HepG2 (cell line): ENCODE results near the gene MARCHF11. TPM values are rescaled to one million over a fixed set of nuclear protein-coding genes. Genes with fewer than 3 reads are reported as not detected.

Experiments
- ATAC-seq: fragments of 200-7000 bp; cut with Tn5 transposase; 3 replicates; pipeline ENCODE4 v1.9.1; 2020; ENCODE audit warnings: mild to moderate bottlenecking, moderate library complexity
- BruUV-seq: library from RNA; stranded (reverse); fragments of 400-500 nt; replicated peaks from 2 replicates; lab custom pipeline; 2021; lab: Mats Ljungman, UMichigan
- CTCF ChIA-PET: fragments of 300-600 bp; formaldehyde crosslinking; extraction: SDS; loops from one replicate; lab custom pipeline; 2021; ENCODE audit warnings: low total read pairs, inconsistent platforms, low intra/inter-chr PET ratio; lab: Yijun Ruan, JAX
- POLR2A ChIA-PET: fragments of 350-600 bp; sonication (Branson Sonifier 250); formaldehyde crosslinking; loops from one replicate; lab custom pipeline; 2020; ENCODE audit warnings: antibody characterized with exemption, inconsistent platforms; lab: Yijun Ruan, JAX
- DNase-seq: peaks from one replicate; pipeline ENCODE4 v3.0.0-alpha.2; 2015; ENCODE audit warnings: low spot score
- FAIRE-seq: peaks from 3 replicates; lab custom pipeline; 2011; peaks lifted over from hg19 to GRCh38; lab: Jason Lieb, UNC
- H2AFZ ChIP-seq: one replicate; pipeline ENCODE4 v1.6.1; 2011; ENCODE audit warnings: low read length, inconsistent platforms
- H3K27ac ChIP-seq: fragments of 300-600 bp; 3 replicates; pipeline ENCODE4 v1.8.0; 2011; ENCODE audit warnings: mixed run types, mild to moderate bottlenecking, mixed read lengths, low read length, inconsistent platforms; ENCODE audit not compliant: insufficient read depth; ENCODE audit errors: extremely low read length
- H3K27me3 ChIP-seq, 2 experiments: fragments of 200-600 bp in 1 of 2; 2 replicates in 1 of 2; 3 replicates in 1 of 2; pipeline versions ENCODE4 v1.6.0 to v1.8.0; 2011; ENCODE audit warnings: low read length in 2 of 2, mild to moderate bottlenecking in 2 of 2, moderate library complexity in 2 of 2, inconsistent platforms in 1 of 2; ENCODE audit not compliant: insufficient read depth in 2 of 2, control insufficient read depth in 1 of 2
- H3K36me3 ChIP-seq, 2 experiments: fragments of 200-600 bp in 1 of 2; replicated peaks in 1 of 2; 2 replicates in 1 of 2; 3 replicates in 1 of 2; pipeline versions ENCODE4 v1.5.1 to v1.8.0; 2011; ENCODE audit warnings: low read length in 2 of 2, inconsistent platforms in 1 of 2; ENCODE audit not compliant: insufficient read depth in 2 of 2, control insufficient read depth in 1 of 2
- H3K4me1 ChIP-seq: 2 replicates; pipeline ENCODE4 v1.5.1; 2012; ENCODE audit warnings: low read length, inconsistent platforms; ENCODE audit not compliant: insufficient read depth
- H3K4me2 ChIP-seq: 2 replicates; pipeline ENCODE4 v1.6.0; 2011; ENCODE audit warnings: low read depth, low read length, inconsistent platforms
- H3K4me3 ChIP-seq, 3 experiments: fragments of 200-600 bp in 1 of 3; sonication (generic), shearing (Covaris generic) in 1 of 3; replicated peaks in 1 of 3; 2 replicates each; pipeline ENCODE4 v1.5.1; 2011 to 2016; ENCODE audit warnings: low read length in 3 of 3, inconsistent platforms in 2 of 3, low read depth in 2 of 3, mild to moderate bottlenecking in 2 of 3, control low read depth in 1 of 3, mixed read lengths in 1 of 3; ENCODE audit not compliant: insufficient read depth in 1 of 3
- H3K79me2 ChIP-seq: one replicate; pipeline ENCODE4 v1.6.1; 2011; ENCODE audit warnings: low read length, inconsistent platforms; ENCODE audit not compliant: insufficient read depth
- H3K9ac ChIP-seq: 2 replicates; pipeline ENCODE4 v1.6.0; 2011; ENCODE audit warnings: mild to moderate bottlenecking, low read depth, low read length, inconsistent platforms; ENCODE audit not compliant: insufficient read depth
- H3K9me3 ChIP-seq: 2 replicates; pipeline ENCODE4 v1.5.1; 2012; ENCODE audit warnings: mild to moderate bottlenecking, low read length
- H4K20me1 ChIP-seq: 2 replicates; pipeline ENCODE4 v1.6.0; 2011; ENCODE audit warnings: inconsistent platforms, mild to moderate bottlenecking, low read length, moderate library complexity; ENCODE audit not compliant: insufficient read depth
- MTA3 ChIP-seq: sonication (generic); formaldehyde crosslinking; IDR thresholded peaks from 2 replicates; pipeline ENCODE4 v1.4.0; 2020; ENCODE audit warnings: missing genetic modification reagents
- MXD4 ChIP-seq: IDR thresholded peaks from 2 replicates; pipeline ENCODE4 v1.6.1; 2016; ENCODE audit warnings: mild to moderate bottlenecking, missing biosample characterization, missing genetic modification reagents
- TMF1 ChIP-seq: sonication (generic); formaldehyde crosslinking; IDR thresholded peaks from 2 replicates; pipeline ENCODE4 v1.8.1; 2022; ENCODE audit warnings: low read depth, missing genetic modification reagents
- ZNF737 ChIP-seq: sonication (generic); formaldehyde crosslinking; IDR thresholded peaks from 2 replicates; pipeline ENCODE4 v1.5.0; 2020; ENCODE audit warnings: missing genetic modification reagents, mild to moderate bottlenecking, borderline replicate concordance
- ZZZ3 ChIP-seq: sonication (generic); formaldehyde crosslinking; IDR thresholded peaks from 2 replicates; pipeline ENCODE4 v1.4.0; 2020; ENCODE audit warnings: missing genetic modification reagents, mild to moderate bottlenecking, borderline replicate concordance
- WGBS: methylation state at CpG from one replicate; pipeline ENCODE4 v1.1.6; 2017; ENCODE audit warnings: low lambda C conversion rate; 5-methylcytosine and 5-hydroxymethylcytosine counted together
- in situ Hi-C: cut with HindIII; loops from 2 replicates; pipeline ENCODE4 v1.10.0; 2017; ENCODE audit warnings: low pct_unique_long_range_greater_than_20kb; ENCODE audit not compliant: extremely low pct_ligation_motif_present
- intact Hi-C: fragments of 100-400 bp; cut with micrococcal nuclease; formaldehyde crosslinking; loops from one replicate; pipeline ENCODE4 v1.10.0; 2022; ENCODE audit not compliant: unreplicated experiment
- polyA plus RNA-seq, 8 experiments: library from polyadenylated mRNA; depleted of rRNA in 3 of 8; stranded (reverse) in 7 of 8; unstranded in 1 of 8; fragments of >200 nt; fragmentation: Illumina TruSeq in 4 of 8; extraction: Trizol in 4 of 8; gene quantifications; 2 replicates each; pipeline versions ENCODE4 v1.2.1 to v1.2.3, GENCODE V29; 2011 to 2016; ENCODE audit warnings: low read depth in 4 of 8, missing spikeins in 1 of 8, mixed read lengths in 1 of 8; ENCODE audit not compliant: insufficient read depth in 1 of 8
- total RNA-seq, 5 experiments: library from RNA; depleted of rRNA; stranded (reverse); fragments of >200 nt; fragmentation: Illumina TruSeq; extraction: Trizol; gene quantifications; 2 replicates each; pipeline ENCODE4 v1.2.3, GENCODE V29; 2016; ENCODE audit warnings: low read depth in 1 of 5
- TF ChIP-seq, protein P1 (sequence below): sonication (generic); formaldehyde crosslinking; IDR thresholded peaks from 2 replicates; pipeline ENCODE4 v1.5.0; 2020; ENCODE audit warnings: mild to moderate bottlenecking, missing genetic modification reagents
- TF ChIP-seq, protein P2 (sequence below): sonication (generic); formaldehyde crosslinking; IDR thresholded peaks from 2 replicates; pipeline ENCODE4; 2020; ENCODE audit warnings: missing genetic modification reagents, mild to moderate bottlenecking, borderline replicate concordance
- TF ChIP-seq, protein P3 (sequence below): sonication (generic); formaldehyde crosslinking; IDR thresholded peaks from 2 replicates; pipeline ENCODE4 v1.8.1; 2023; ENCODE audit warnings: mild to moderate bottlenecking, missing genetic modification reagents
- TF ChIP-seq, protein P4 (sequence below): sonication (generic); formaldehyde crosslinking; IDR thresholded peaks from 2 replicates; pipeline ENCODE4 v1.4.0; 2020; ENCODE audit warnings: mild to moderate bottlenecking, missing genetic modification reagents, borderline replicate concordance

The MARCHF11 gene
- total and polyA plus RNA-seq, 2 of the 13 experiments (the other 11 are each of a cell fraction or from before 2014, with no cell fraction given), result not detected

DNA sequence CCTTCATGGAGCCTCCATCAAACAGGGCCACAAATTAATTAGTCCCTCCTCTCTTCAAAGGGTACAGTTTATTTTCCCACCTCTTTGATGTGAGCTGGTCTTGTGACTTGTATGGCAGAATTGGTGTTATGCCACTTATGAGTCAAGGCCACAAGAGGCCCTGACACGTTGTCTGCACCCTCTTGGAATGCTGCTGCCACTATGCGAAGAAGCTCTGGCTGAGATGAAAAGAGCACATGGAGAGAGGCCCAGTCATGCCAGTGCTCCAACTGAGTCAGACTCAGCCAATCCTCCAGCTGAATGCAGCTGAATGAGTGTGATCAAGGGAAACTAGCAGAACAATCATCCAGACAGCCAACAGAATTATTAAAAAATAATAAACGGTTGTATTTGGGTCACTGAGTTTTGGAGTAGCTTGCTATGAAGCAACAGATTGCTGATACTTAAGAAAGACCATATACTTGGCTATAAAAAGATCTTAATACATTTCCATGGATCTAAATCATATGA is 128.3 kb downstream of the MARCHF11 start:
- BruUV-seq, result no TSS peak
- in situ Hi-C loops (no loop called here), intact Hi-C loops (no loop called here)
- POLR2A ChIA-PET, result no interaction called here
- CTCF ChIA-PET, result no interaction called here
- H4K20me1 ChIP-seq, result no peaks in the 10 kb centered on the region
- no peak overlapping the region for H3K27ac ChIP-seq
- no peak overlapping the region for H2AFZ ChIP-seq
- no peak overlapping the region for H3K4me3 ChIP-seq
- DNase-seq, result no peak
- H3K27me3 ChIP-seq, result no peaks in the 10 kb centered on the region
- H3K4me1 ChIP-seq, result no peaks in the 10 kb centered on the region
- no peaks in the 10 kb centered on the region for H3K79me2 ChIP-seq
- TF ChIP-seq MXD4 (CRISPR knock-in tag) (no peak), TMF1 (no peak), ZZZ3 (CRISPR knock-in tag) (no peak), ZNF737 (CRISPR knock-in tag) (no peak), MTA3 (no peak)
- TF ChIP-seq, protein P1, sequence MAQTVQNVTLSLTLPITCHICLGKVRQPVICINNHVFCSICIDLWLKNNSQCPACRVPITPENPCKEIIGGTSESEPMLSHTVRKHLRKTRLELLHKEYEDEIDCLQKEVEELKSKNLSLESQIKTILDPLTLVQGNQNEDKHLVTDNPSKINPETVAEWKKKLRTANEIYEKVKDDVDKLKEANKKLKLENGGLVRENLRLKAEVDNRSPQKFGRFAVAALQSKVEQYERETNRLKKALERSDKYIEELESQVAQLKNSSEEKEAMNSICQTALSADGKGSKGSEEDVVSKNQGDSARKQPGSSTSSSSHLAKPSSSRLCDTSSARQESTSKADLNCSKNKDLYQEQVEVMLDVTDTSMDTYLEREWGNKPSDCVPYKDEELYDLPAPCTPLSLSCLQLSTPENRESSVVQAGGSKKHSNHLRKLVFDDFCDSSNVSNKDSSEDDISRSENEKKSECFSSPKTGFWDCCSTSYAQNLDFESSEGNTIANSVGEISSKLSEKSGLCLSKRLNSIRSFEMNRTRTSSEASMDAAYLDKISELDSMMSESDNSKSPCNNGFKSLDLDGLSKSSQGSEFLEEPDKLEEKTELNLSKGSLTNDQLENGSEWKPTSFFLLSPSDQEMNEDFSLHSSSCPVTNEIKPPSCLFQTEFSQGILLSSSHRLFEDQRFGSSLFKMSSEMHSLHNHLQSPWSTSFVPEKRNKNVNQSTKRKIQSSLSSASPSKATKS (CRISPR knock-in tag), result no peak
- TF ChIP-seq, protein P2, sequence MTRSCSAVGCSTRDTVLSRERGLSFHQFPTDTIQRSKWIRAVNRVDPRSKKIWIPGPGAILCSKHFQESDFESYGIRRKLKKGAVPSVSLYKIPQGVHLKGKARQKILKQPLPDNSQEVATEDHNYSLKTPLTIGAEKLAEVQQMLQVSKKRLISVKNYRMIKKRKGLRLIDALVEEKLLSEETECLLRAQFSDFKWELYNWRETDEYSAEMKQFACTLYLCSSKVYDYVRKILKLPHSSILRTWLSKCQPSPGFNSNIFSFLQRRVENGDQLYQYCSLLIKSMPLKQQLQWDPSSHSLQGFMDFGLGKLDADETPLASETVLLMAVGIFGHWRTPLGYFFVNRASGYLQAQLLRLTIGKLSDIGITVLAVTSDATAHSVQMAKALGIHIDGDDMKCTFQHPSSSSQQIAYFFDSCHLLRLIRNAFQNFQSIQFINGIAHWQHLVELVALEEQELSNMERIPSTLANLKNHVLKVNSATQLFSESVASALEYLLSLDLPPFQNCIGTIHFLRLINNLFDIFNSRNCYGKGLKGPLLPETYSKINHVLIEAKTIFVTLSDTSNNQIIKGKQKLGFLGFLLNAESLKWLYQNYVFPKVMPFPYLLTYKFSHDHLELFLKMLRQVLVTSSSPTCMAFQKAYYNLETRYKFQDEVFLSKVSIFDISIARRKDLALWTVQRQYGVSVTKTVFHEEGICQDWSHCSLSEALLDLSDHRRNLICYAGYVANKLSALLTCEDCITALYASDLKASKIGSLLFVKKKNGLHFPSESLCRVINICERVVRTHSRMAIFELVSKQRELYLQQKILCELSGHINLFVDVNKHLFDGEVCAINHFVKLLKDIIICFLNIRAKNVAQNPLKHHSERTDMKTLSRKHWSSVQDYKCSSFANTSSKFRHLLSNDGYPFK (CRISPR knock-in tag), result no peak
- TF ChIP-seq, protein P3, sequence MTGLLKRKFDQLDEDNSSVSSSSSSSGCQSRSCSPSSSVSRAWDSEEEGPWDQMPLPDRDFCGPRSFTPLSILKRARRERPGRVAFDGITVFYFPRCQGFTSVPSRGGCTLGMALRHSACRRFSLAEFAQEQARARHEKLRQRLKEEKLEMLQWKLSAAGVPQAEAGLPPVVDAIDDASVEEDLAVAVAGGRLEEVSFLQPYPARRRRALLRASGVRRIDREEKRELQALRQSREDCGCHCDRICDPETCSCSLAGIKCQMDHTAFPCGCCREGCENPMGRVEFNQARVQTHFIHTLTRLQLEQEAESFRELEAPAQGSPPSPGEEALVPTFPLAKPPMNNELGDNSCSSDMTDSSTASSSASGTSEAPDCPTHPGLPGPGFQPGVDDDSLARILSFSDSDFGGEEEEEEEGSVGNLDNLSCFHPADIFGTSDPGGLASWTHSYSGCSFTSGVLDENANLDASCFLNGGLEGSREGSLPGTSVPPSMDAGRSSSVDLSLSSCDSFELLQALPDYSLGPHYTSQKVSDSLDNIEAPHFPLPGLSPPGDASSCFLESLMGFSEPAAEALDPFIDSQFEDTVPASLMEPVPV, result no peak
- TF ChIP-seq, protein P4, sequence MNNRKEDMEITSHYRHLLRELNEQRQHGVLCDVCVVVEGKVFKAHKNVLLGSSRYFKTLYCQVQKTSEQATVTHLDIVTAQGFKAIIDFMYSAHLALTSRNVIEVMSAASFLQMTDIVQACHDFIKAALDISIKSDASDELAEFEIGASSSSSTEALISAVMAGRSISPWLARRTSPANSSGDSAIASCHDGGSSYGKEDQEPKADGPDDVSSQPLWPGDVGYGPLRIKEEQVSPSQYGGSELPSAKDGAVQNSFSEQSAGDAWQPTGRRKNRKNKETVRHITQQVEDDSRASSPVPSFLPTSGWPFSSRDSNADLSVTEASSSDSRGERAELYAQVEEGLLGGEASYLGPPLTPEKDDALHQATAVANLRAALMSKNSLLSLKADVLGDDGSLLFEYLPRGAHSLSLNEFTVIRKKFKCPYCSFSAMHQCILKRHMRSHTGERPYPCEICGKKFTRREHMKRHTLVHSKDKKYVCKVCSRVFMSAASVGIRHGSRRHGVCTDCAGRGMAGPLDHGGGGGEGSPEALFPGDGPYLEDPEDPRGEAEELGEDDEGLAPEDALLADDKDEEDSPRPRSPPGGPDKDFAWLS (CRISPR knock-in tag), result no peak
- no peak overlapping the region for H3K4me2 ChIP-seq
- 33% methylated on average over 3 of the region's 3 CpGs for WGBS
- no peak for ATAC-seq
- H3K9ac ChIP-seq, result no peak overlapping the region
- peaks cover 5% of the 10 kb centered on the region for H3K9me3 ChIP-seq
- FAIRE-seq, result no peak
- H3K36me3 ChIP-seq, result no peaks in the 10 kb centered on the region
